Measurements from ENCODE around the gene KLHL41. TPM values are rescaled to one million over a fixed set of nuclear protein-coding genes. Genes with fewer than 3 reads are reported as not detected.

The KLHL41 gene
- total and polyA plus RNA-seq, 2 of the 13 experiments (the other 11 are each of a cell fraction or from before 2014, with no cell fraction given), result 0.07 to 0.31 TPM

- no peak overlapping the region for H2AFZ ChIP-seq (ENCODE audit: low read length)
- no peak for TF ChIP-seq ZFP90 (CRISPR knock-in tag; IDR thresholded peaks at IDR 0.05; ENCODE audit: borderline replicate concordance)
- TF ChIP-seq ATF7 (IDR thresholded peaks at IDR 0.05), result peak; percentile 65
- no peak for TF ChIP-seq ATF7 (CRISPR knock-in tag; IDR thresholded peaks at IDR 0.05)
- TF ChIP-seq KDM2A (CRISPR knock-in tag; IDR thresholded peaks at IDR 0.05; ENCODE audit: borderline replicate concordance, low read depth), result no peak
- TF ChIP-seq CREB1 (IDR thresholded peaks at IDR 0.05), result peak; percentile 69
- TF ChIP-seq CREB1 (CRISPR knock-in tag; IDR thresholded peaks at IDR 0.05), result no peak
- no peak for TF ChIP-seq RAD51 (IDR thresholded peaks at IDR 0.05; ENCODE audit: borderline replicate concordance)
- no peak for TF ChIP-seq MATR3 (CRISPR knock-in tag; IDR thresholded peaks at IDR 0.05)
- POLR2A ChIA-PET, result no interaction called here
- no peak overlapping the region for H3K9ac ChIP-seq (ENCODE audit: insufficient read depth, low read depth, low read length)
- no peaks in the 10 kb centered on the region for H3K27me3 ChIP-seq (ENCODE audit: control insufficient read depth in 1 of 2, insufficient read depth in 2 of 2, low read length in 2 of 2)
- FAIRE-seq, result no peak
- H3K9me3 ChIP-seq (ENCODE audit: low read length), result no peaks in the 10 kb centered on the region
- no peaks in the 10 kb centered on the region for H4K20me1 ChIP-seq (ENCODE audit: insufficient read depth, low read length)
- no TSS peak for BruUV-seq (replicated peaks)
- no peak overlapping the region for H3K4me2 ChIP-seq (ENCODE audit: low read depth, low read length)
- H3K27ac ChIP-seq (ENCODE audit: extremely low read length, insufficient read depth, low read length), result no peak overlapping the region
- no peaks in the 10 kb centered on the region for H3K36me3 ChIP-seq (replicated peaks in 1 of 2; ENCODE audit: control insufficient read depth in 1 of 2, insufficient read depth in 2 of 2, low read length in 2 of 2)
- 22% methylated on average over 1 of the region's 1 CpG for WGBS (ENCODE audit: low lambda C conversion rate)
- no peaks in the 10 kb centered on the region for H3K79me2 ChIP-seq (ENCODE audit: insufficient read depth, low read length)
- no peak overlapping the region for H3K4me3 ChIP-seq (replicated peaks in 1 of 3; ENCODE audit: insufficient read depth in 1 of 3, low read depth in 2 of 3, low read length in 3 of 3)
- in situ Hi-C loops (cut with HindIII; ENCODE audit: extremely low pct_ligation_motif_present, low pct_unique_long_range_greater_than_20kb), result loop anchor here (25.0 kb wide), 1 partner anchor 901 kb away; no protein-coding TSS in a partner anchor
- intact Hi-C loops (cut with micrococcal nuclease; ENCODE audit: unreplicated experiment), result no loop called here
- DNase-seq (ENCODE audit: low spot score), result no peak
- no peaks in the 10 kb centered on the region for H3K4me1 ChIP-seq (ENCODE audit: insufficient read depth, low read length)
- CTCF ChIA-PET (ENCODE audit: low intra/inter-chr PET ratio, low total read pairs), result no interaction called here
- no peak for ATAC-seq
These were observed 48.4 kb upstream of the KLHL41 start for GRCh38 chr2:169461143-169461542.

GRCh38 chr2:169462896-169463695 lies 46.4 kb upstream of the KLHL41 start:
- Histone ChIP-seq H3K4me1 (ENCODE audit: insufficient read depth, low read length) (no peaks in the 10 kb centered on the region), H3K27me3 (ENCODE audit: control insufficient read depth in 1 of 2, insufficient read depth in 2 of 2, low read length in 2 of 2) (no peaks in the 10 kb centered on the region), H2AFZ (ENCODE audit: low read length) (no peak overlapping the region), H3K4me3 (replicated peaks in 1 of 3; ENCODE audit: insufficient read depth in 1 of 3, low read depth in 2 of 3, low read length in 3 of 3) (no peak overlapping the region), H3K79me2 (ENCODE audit: insufficient read depth, low read length) (no peaks in the 10 kb centered on the region), H3K4me2 (ENCODE audit: low read depth, low read length) (no peak overlapping the region), H3K27ac (ENCODE audit: extremely low read length, insufficient read depth, low read length) (no peak overlapping the region), H4K20me1 (ENCODE audit: insufficient read depth, low read length) (no peaks in the 10 kb centered on the region), H3K9me3 (ENCODE audit: low read length) (no peaks in the 10 kb centered on the region), H3K9ac (ENCODE audit: insufficient read depth, low read depth, low read length) (no peak overlapping the region), H3K36me3 (replicated peaks in 1 of 2; ENCODE audit: control insufficient read depth in 1 of 2, insufficient read depth in 2 of 2, low read length in 2 of 2) (no peaks in the 10 kb centered on the region)
- FAIRE-seq, result no peak
- WGBS (ENCODE audit: low lambda C conversion rate), result 13% methylated on average over 4 of the region's 4 CpGs
- intact Hi-C loops (cut with micrococcal nuclease; ENCODE audit: unreplicated experiment) (no loop called here), in situ Hi-C loops (cut with HindIII; ENCODE audit: extremely low pct_ligation_motif_present, low pct_unique_long_range_greater_than_20kb) (loop anchor here (25.0 kb wide), 1 partner anchor 899 kb away; no protein-coding TSS in a partner anchor)
- CTCF ChIA-PET (ENCODE audit: low intra/inter-chr PET ratio, low total read pairs), result no interaction called here
- POLR2A ChIA-PET, result interaction anchor here (1.1 kb wide), 1 partner anchor 17 kb away, joined by 3 read pairs; the partner anchor contains the start of gene BBS5
- no TSS peak for BruUV-seq (replicated peaks)
- no peak for DNase-seq (ENCODE audit: low spot score)
- peak; percentile 58 for ATAC-seq
- no peak for TF ChIP-seq ZNF639 (CRISPR knock-in tag; conservative IDR thresholded peaks at IDR 0.05)
- TF ChIP-seq ATF4 (CRISPR knock-in tag; IDR thresholded peaks at IDR 0.05), result no peak
- no peak for TF ChIP-seq HNRNPH1 (optimal IDR thresholded peaks at IDR 0.05; ENCODE audit: low read depth, low read length)
- TF ChIP-seq HNRNPLL (IDR thresholded peaks at IDR 0.05; ENCODE audit: low read depth, low read length, poor library complexity, severe bottlenecking), result no peak
- TF ChIP-seq SATB2 (CRISPR knock-in tag; IDR thresholded peaks at IDR 0.05), result no peak
- TF ChIP-seq ZNF737 (CRISPR knock-in tag; IDR thresholded peaks at IDR 0.05; ENCODE audit: borderline replicate concordance), result no peak
- TF ChIP-seq ONECUT2 (CRISPR knock-in tag; IDR thresholded peaks at IDR 0.05), result no peak

Data from HepG2 (cell line).